Stimulated activated CD4-positive, alpha-beta T cell treated with anti-CD3 and anti-CD28 coated beads, Interleukin-4, amount 100 ng/mL, for 1 hour (primary cell): ENCODE results near the gene OR51I2.
A peak's percentile ranks its signal among the peaks of the same experiment; 100 is the strongest.

ENCODE experiments used
- DNase-seq: peaks from one replicate; pipeline ENCODE4 v3.0.0-alpha.2; 2020

OR51I2 gene, protein sequence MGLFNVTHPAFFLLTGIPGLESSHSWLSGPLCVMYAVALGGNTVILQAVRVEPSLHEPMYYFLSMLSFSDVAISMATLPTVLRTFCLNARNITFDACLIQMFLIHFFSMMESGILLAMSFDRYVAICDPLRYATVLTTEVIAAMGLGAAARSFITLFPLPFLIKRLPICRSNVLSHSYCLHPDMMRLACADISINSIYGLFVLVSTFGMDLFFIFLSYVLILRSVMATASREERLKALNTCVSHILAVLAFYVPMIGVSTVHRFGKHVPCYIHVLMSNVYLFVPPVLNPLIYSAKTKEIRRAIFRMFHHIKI

DNA sequence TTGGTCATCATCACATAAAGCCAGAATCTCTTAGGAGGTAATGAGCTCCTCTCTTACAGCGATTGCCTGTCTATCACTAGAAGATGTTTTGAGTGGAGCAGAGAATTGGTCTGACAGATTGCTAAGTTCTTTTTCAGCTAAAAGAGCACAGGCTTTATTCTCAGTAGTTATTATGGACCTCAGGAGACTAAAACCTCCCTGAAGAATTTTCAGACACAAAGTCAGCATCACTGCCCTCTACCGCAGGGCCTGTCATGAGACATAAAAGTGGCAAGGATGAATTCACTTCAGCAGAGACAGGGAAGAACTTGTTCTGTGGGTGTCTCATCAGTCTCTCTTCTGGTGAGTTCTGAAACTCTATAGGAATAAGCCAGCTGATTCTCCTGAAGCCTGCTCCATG is at the start of gene OR51I2:
Gene OR51I2, plus strand, starts transcription at position 301 of the 400 bp plus-strand sequence. CDS start 4,166 bp downstream, outside the sequence.
- DNase-seq, result no peak

DNA sequence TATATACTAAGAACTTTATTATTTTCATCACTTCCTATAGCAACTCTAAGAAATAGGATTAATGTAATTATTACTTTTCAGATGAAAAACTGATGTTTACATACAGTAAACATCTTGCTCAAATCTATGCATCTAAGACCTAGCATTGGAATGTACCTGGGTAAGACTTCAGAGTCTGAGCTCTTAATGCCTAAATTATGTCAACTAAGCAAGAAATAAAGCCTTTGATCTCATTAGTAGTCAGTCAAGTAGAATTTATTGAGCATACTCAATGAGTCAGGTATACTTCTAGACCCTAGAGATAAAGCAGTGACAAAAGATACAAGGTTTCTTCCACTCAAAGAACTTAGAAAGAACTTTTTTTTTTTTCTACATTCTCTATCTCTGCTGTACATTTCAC is 44.0 kb upstream of the OR51I2 start:
- no peak for DNase-seq

DNA sequence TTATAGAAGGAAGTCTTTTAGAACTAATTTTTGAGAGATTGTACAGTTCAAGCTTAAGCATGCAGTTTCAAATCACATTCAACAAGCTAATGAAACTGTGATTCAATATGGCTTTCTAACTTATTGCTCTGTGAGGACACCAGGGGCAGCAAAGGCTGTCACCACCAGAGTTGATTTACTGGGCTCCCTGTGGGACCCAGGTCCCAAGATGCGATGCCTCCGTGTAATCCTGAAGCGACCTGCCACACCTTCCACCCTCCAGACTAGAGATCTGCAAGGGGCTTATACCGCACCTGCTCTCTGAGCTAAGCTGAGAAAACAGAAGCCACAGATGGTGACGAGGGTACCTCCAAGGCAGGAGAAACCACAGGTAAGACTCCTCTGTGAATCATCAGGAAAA is 28.1 kb upstream of the OR51I2 start:
- DNase-seq, result no peak

DNA sequence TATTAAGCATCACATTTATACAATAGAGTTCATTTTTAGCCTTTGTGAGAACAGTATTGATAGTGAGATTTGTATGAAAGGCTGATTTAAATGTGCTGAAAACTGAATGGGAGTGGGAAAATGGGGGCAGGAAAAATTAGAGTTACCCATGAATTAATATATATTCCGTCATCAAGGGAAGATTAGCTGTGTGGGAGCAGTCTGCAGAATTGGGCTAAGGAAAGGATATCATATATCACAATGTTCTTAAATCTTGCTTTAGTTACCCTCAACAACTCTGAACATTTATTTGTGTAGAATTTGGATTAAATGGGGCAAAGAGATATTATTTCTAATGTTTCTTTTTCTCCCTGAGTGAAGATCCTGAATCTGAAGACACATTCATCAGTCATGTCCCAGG is 27.3 kb upstream of the OR51I2 start, which contains the start of gene OR51Q1:
Gene OR51Q1, plus strand, starts transcription at position 301 of the 400 bp plus-strand sequence. Its CDS starts 90 bp downstream, at position 391.
- no peak for DNase-seq

DNA sequence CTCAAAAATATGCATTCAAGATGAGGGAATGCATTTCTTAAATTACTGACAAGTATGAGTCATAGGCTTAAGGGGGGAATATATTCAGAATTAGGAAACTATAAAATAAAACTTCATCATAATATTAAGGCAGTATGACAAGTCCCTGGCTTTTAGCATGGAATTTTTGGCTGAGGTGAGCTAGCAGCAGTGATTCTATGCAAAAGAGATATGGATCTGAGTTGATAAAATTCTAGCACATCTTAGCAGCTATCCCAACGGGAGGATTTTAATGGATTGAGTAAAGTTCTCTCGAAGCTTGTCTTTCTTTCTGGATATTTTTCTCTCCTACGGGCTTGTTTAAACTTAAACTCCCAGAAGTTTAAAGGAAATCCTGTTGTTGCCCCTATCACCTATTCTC is 26.0 kb upstream of the OR51I2 start:
- no peak for DNase-seq

DNA sequence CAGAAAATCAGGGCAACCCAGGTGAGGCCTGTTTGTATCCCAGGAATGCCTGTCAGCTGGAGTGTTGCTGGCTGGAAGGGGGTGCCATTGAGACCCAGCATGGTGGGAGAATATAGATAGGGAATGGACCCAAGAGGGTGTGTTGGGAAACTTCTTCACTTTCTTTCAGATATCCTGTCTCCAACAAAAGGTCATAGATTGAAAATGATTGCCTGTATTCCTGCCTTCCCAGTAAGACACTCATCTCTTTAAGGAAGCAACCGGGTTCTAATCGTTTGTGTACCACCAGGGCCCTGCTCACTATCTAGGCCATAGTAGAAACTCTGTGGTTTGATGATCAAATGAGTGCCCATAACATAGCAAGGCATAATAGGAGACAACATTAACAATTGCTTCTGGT is 7.7 kb upstream of the OR51I2 start, which contains the start of gene OR51I1:
Gene OR51I1, minus strand, starts transcription at position 101 of the 400 bp plus-strand sequence. Its CDS starts 0 bp downstream, at position 101.
- DNase-seq, result no peak

DNA sequence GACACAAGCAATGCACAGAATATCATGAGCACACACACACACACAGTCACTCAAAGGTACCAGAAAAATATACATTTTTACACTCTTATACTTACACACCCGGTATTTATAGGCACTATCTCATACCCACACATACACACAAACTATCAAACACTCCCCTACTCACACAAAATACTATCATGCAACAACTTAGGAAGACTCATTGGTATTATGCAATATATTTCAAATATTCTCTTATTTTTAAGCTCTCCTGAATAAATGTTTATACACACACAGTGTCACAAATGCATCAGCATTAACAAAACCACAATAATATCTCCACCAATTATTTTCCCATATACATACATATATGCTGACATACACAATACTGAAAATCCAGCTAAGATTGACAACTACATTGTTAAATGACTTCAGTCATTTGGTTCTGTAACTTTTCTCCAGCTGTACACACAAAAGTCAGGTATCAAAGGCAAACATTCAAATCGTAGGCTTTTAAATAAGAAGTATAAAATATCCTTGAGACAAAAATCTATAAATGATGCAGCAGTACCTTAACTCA is 5.2 kb upstream of the OR51I2 start:
- no peak for DNase-seq

DNA sequence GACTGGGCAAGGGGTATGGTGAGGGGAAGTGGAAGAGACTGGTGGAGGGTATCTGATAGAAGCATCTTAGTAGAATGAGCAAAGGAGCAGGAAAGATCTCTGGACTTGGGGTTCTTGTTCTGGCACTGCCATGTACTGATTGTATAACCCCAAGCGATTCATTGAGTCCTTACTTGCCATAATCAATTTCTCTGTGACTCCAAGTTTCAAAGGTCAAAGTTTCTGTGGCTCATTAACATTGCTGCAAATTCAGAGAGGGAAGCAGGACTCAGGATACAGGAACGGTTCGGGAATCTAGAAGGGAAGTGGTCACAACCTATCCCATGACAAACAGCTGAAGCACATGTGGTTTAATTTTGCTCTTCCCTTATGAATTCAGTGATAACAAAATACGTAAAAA is 309 bp downstream of the OR51I2 start:
- DNase-seq, result no peak

DNA sequence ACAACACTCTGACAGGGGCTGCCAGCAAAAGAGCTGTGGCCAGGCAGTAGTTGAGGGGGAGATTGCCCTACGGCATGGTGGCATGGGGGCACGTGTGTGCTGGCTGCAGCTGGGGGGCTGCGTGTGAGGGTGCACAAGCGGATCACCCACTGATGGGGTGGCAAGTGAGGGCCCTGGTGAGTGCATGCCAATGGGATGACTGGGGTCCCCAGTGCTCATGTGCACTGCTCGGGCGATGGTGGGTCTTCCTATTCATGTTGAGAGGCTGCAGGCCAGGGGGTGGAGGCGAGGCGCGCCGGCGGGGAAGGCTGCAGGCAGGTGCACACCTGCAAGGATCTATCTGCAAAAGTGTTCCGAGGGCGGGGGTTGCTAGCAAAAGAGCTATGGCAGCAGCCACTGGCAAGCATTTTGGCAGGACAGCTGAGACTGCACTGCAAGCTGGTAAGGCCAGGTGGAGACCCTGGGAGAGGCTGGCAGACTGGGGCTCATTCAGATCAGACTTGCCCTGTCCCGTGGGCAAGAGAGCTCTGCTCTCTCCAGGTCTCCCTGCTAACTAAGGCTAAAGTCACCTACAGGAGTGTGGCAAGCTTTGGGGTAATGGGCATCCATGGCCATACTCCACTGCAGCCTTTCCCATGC is 12.0 kb downstream of the OR51I2 start:
- no peak for DNase-seq

DNA sequence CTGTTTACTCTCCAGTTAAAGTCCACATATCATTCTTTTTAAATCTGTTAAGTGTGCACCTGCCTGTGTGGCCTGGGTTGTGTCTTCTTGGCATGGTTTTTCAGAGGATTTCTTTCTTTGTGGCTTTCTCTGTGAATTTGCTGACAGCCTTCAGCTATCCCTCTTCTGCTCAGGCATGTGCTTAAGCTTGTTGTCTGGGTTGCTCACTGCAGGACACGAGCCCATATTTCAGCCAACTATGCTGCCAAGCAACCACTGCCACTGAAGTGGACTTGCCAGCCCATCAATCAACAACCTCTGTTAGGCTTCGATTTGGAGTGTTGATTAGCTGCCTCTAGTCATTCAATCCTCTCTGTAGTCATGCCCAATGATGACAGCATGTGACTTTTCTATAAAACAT is 18.4 kb downstream of the OR51I2 start:
- DNase-seq, result no peak

DNA sequence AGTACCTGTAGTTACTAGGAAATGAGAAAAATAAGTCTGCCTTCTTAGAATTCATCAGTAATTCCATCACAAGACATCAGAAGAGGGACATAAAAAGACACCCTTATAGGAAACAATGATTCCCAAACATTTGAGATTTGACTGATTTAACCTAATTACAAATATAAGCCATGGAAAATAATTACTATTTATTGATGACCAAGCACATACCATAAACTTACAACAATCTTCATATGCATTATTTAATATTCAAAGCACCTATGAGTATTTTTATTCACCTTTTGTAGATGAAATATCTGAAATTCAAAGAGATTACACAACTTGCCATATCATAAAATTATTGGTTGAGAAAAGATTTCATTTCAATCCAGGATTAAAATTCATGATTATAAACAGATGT is 24.8 kb downstream of the OR51I2 start:
- DNase-seq, result no peak

DNA sequence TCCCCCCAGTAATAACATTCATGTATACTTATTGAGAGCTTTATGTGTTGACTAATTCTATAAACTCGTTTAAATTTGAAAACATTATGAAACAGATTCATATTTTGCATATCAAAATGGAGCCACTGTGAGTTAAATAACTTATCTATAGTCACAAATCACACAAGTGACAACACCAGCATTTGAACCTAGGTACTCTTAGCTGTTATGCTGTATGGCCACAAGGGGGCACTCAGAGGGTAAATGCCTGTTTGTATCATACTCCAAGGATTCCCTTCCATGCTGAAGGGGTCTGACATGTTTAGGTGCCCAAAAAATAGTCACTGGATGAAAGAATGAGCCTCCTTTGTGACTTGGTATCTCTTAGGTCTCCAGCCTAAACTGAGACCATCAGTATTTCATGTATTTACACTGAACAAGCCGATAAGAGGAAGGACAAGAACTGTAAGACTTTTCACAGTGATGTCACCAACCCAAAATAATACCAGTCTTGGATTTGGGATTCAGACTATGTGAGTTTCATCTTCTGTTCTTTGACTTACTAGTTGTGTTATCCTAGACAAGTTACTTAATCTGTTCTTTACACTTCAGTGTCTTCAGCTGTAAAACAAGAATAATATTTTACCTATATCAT is 27.2 kb downstream of the OR51I2 start:
- DNase-seq, result peak; percentile 7

DNA sequence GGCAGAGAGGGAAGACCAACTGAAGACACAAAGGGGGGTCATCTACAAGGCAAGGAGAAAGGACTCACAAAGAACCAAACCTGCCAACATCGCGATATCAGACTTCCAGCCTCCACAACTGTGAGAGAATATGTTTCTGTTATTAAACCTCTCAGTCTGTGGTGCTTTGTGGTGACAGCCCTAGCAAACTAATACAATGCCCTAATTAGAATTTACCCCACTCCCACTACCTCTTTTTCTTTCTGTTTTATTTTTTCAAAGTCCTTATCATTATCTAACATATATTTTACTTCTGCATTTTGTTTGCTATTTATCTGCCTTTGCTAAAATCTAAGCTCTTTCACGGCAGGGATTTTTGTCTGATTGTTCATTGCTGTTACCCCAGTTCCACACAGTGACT is 36.9 kb downstream of the OR51I2 start:
- no peak for DNase-seq

DNA sequence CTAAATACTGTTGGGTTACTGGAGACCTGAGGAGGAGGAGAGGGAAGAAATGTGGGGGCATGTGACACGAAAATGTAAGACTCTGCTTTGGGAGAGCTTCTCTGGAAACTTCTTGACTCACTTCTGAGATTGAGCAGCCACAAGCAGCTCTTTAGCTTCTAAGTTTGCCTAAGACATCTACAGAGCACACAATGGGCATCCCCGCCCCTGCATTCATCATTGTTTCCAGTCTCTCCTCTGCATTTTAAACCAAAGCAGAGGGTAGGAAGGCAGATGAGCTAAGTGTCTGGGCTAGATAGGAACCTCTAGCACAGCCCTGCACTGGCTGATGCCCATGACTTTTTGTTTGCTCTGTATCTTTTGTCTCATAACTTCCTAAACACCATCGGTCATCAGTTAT is 37.3 kb downstream of the OR51I2 start:
- DNase-seq, result no peak

DNA sequence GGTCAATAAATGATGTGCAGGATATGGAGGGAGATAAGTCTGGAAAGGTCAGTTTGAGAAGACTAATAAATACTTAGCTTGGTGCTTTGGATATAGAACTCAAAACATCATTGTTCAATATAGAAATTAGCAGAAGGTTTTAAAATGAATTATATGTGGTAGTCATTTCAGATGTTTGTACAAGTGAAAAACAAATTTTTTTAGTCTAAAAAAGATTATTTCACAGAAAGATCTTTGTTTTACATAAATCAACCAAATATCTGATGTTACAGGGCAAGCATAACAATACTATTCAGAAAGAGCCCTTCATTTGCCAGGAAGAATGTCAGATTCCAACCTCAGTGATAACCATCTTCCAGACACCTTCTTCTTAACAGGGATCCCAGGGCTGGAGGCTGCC is 39.3 kb downstream of the OR51I2 start, which contains the start of gene OR52D1:
Gene OR52D1, plus strand, starts transcription at position 301 of the 400 bp plus-strand sequence. Its CDS starts 22 bp downstream, at position 323.
- DNase-seq, result no peak

DNA sequence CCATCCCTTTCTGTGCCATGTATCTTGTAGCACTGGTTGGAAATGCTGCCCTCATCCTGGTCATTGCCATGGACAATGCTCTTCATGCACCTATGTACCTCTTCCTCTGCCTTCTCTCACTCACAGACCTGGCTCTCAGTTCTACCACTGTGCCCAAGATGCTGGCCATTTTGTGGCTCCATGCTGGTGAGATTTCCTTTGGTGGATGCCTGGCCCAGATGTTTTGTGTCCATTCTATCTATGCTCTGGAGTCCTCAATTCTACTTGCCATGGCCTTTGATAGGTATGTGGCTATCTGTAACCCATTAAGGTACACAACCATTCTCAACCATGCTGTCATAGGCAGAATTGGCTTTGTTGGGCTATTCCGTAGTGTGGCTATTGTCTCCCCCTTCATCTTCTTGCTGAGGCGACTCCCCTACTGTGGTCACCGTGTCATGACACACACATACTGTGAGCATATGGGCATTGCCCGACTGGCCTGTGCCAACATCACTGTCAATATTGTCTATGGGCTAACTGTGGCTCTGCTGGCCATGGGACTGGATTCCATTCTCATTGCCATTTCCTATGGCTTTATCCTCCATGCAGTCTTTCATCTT is 39.8 kb downstream of the OR51I2 start:
- DNase-seq, result no peak

DNA sequence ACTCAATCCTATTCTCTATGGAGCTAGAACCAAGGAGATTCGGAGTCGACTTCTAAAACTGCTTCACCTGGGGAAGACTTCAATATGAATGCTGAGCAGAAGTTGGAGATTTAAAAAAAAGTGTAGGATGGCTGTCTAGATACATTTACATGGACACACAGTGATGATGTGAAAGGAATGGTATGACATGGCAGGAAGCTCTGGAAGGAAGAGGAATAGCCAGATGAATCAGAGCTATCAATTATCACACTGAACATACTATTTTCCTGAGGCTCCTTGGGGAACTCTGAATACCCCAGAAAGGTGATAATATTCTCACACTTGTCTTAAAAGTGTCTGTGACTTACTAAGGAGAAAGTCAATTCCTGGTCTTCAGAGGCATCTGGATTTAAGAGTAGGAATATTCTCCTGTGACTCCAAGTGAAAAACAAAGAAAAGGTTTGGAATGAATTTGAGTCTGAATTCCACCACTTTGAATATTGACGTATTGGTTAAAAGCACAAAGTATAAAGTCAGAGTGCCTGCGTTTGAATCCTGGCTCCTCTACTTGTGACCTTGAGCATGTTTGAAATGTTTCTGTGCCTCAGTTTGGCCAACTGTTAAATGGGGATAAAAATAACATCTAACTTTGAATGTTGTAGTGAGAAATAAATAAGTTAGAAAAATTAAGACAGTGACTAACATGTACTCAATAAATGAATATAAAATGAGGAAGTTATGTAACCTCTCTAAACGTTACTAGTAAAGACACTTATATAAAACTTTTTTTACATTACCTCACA is 40.6 kb downstream of the OR51I2 start:
- DNase-seq, result no peak

DNA sequence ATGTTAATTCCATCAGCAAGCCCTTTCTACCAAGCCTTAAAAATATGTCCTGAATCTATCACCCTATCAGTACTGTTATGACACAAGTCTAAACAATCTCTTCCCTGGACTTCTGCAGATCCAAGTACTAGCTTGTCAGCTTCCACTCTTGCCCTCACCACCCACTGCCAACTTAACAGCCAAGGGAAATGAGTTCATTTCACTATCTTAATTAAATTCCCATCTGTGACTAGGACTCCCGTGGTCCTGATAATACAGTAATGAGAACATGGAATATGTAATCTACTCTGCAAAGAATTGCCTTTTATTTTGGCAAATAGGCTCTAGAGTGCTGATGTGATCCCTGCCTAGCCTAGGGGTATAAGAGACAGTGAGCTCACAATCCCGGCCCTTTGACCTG is 50.5 kb downstream of the OR51I2 start:
- no peak for DNase-seq

DNA sequence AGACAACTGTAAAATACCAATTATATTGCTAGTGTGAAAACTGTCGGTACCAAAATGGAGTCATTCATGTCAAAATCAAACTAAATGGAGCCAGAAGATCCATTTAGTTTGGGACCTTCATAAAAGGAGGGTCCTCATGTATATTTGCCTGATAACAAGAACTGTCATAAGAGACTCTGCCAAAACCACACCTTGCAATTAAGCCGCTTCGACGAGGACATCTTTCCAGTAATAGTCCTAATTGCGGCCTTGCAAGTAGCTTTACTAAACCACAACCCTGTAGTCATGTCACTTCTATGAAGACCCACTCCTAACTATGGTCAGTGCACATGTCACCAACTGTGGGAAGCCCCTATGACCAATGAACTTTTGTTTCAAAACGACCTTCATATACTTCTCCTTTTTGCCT is 51.3 kb downstream of the OR51I2 start:
- no peak for DNase-seq

DNA sequence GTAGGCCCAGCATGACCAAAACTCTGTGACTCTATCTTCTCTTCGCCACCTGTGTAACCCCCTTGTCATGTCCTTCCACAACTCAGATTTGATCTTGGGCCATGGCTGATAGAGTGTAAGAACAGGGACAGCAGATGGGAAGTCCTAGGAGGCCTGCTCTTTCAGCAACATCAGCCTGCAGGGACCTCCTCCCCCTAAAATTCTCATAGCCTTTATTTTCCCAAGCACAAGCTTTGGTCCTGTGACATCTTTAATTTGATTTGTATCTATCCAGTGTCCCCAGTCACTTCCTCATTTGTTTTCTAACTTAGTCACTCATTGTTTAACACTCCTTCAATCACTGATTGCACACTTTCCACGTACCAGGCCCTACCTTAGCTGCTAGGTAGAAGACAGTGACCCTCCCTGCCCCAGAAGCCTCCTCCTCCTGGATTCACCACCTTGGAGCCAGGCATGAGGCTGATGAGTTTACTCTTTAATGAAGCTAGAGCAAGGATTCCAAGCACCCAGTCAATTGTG is 55.3 kb downstream of the OR51I2 start:
- DNase-seq, result no peak

DNA sequence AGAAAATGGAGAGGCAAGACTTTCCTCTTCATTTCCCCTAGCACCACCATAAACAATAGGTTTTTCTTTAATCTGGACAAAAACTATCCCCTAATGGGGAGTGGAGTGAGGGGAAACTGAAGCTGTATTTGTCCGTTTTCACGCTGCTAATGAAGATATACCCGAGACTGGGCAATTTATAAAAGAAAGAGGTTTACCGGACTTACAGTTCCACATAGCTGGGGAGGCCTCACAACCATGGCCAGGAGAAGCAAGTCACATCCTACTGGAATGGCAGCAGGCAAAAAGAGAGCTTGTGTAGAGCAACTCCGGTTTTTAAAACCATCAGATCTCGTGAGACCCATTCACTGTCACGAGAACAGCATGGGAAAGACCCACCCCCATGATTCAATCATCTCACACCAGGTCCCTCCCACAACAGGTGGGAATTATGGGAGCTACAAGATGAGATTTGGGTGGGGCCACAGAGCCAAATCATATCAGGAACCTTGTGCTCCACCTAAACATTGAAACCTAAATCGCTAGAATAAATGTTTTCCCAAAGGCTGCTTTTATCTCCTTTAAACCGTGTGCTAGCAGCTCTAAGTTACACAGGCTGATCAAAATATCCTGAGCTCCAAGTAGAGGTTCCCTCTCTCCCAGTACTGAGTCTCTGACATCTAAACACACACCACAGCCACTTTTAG is 56.4 kb downstream of the OR51I2 start:
- no peak for DNase-seq
